D721Med (cell line): ENCODE measurements around the gene SPRTN.

ENCODE experiments used
- DNase-seq: peaks from one replicate; pipeline ENCODE4 v3.0.0; 2011; ENCODE audit warnings: low spot score; ENCODE audit not compliant: insufficient read length
- FAIRE-seq: peaks from 2 replicates; lab custom pipeline; 2011; peaks lifted over from hg19 to GRCh38; lab: Jason Lieb, UNC
- CTCF ChIP-seq: IDR thresholded peaks from 2 replicates; pipeline ENCODE4 v1.5.1; 2012; ENCODE audit warnings: mild to moderate bottlenecking, control low read depth; ENCODE audit not compliant: insufficient read depth; ENCODE audit errors: missing control alignments

The SPRTN gene

GRCh38 chr1:231313661-231314060, 24.4 kb upstream of the SPRTN start:
- FAIRE-seq = no peak
- TF ChIP-seq CTCF = no peak
- DNase-seq = no peak

GRCh38 chr1:231315887-231316286, 22.2 kb upstream of the SPRTN start:
- FAIRE-seq (no peak), DNase-seq (no peak)
- TF ChIP-seq CTCF = peak; percentile 53

GRCh38 chr1:231317306-231318014, 20.6 kb upstream of the SPRTN start:
- no peak for TF ChIP-seq CTCF
- no peak for FAIRE-seq
- DNase-seq = no peak

GRCh38 chr1:231318015-231318355, 20.1 kb upstream of the SPRTN start:
- no peak for TF ChIP-seq CTCF

GRCh38 chr1:231318568-231318967, 19.5 kb upstream of the SPRTN start:
- DNase-seq (no peak), FAIRE-seq (no peak)
- TF ChIP-seq CTCF = no peak

More at GRCh38 chr1:231318015-231318355, 20.1 kb upstream of the SPRTN start:
- DNase-seq (no peak), FAIRE-seq (no peak)

GRCh38 chr1:231319080-231319479, 19.0 kb upstream of the SPRTN start:
- FAIRE-seq (no peak), DNase-seq (no peak)
- TF ChIP-seq CTCF = no peak

GRCh38 chr1:231322880-231323530, 15.1 kb upstream of the SPRTN start:
- no peak for TF ChIP-seq CTCF
- DNase-seq = no peak
- FAIRE-seq = no peak
